ENCODE data around the gene ABHD18.
"Not testable (repeated sequence)": the region's sequence is repeated elsewhere in the genome, so short reads cannot be mapped to it uniquely, and the experiment has no call there.

- TF ChIP-seq, protein P1, sequence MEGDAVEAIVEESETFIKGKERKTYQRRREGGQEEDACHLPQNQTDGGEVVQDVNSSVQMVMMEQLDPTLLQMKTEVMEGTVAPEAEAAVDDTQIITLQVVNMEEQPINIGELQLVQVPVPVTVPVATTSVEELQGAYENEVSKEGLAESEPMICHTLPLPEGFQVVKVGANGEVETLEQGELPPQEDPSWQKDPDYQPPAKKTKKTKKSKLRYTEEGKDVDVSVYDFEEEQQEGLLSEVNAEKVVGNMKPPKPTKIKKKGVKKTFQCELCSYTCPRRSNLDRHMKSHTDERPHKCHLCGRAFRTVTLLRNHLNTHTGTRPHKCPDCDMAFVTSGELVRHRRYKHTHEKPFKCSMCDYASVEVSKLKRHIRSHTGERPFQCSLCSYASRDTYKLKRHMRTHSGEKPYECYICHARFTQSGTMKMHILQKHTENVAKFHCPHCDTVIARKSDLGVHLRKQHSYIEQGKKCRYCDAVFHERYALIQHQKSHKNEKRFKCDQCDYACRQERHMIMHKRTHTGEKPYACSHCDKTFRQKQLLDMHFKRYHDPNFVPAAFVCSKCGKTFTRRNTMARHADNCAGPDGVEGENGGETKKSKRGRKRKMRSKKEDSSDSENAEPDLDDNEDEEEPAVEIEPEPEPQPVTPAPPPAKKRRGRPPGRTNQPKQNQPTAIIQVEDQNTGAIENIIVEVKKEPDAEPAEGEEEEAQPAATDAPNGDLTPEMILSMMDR (conservative IDR thresholded peaks at IDR 0.05; ENCODE audit: low read depth, low read length) = not testable (repeated sequence)
- TF ChIP-seq EZH2 (IDR thresholded peaks at IDR 0.05; ENCODE audit: borderline replicate concordance, low read depth, low read length, poor library complexity, severe bottlenecking) = not testable (repeated sequence)
These were observed 31.3 kb downstream of the ABHD18 start for GRCh38 chr4:127996521-127996920.

Data from A673 (cell line).